IPS-NIHi7 (cell line): Measurements from ENCODE around the gene GAS7.
A peak's percentile ranks its signal among the peaks of the same experiment; 100 is the strongest.

Source experiments
- DNase-seq: peaks from one replicate; pipeline ENCODE4 v3.0.0; 2012; ENCODE audit warnings: mixed read lengths; ENCODE audit errors: extremely low spot score

Gene GAS7

GRCh38 chr17:10198509-10199249 lies at the start of gene GAS7:
TSS of gene GAS7 (minus strand) at chr17:10198606.
- DNase-seq = peak; percentile 90

GRCh38 chr17:10247810-10248209 lies 49.4 kb upstream of the GAS7 start:
- no peak for DNase-seq

GRCh38 chr17:10243883-10244844 lies 45.8 kb upstream of the GAS7 start:
- no peak for DNase-seq

- no peak for DNase-seq
Measured at GRCh38 chr17:10241781-10242180, 43.4 kb upstream of the GAS7 start.

- no peak for DNase-seq
Measured at GRCh38 chr17:10238661-10239060, 40.3 kb upstream of the GAS7 start.

- DNase-seq = no peak
Measured at GRCh38 chr17:10234033-10234432, 35.6 kb upstream of the GAS7 start.

- DNase-seq = no peak
Measured at GRCh38 chr17:10233161-10233560, 34.8 kb upstream of the GAS7 start.

- no peak for DNase-seq
Measured at GRCh38 chr17:10229181-10229580, 30.8 kb upstream of the GAS7 start.

GRCh38 chr17:10226930-10227695 lies 28.7 kb upstream of the GAS7 start:
- DNase-seq = peak; percentile 92

GRCh38 chr17:10224582-10225195 lies 26.3 kb upstream of the GAS7 start:
- DNase-seq = no peak

GRCh38 chr17:10219193-10219592 lies 20.8 kb upstream of the GAS7 start:
- DNase-seq = no peak

GRCh38 chr17:10217916-10218315 lies 19.5 kb upstream of the GAS7 start:
- DNase-seq = no peak

GRCh38 chr17:10216213-10216938 lies 18.0 kb upstream of the GAS7 start:
- DNase-seq = peak; percentile 30

- no peak for DNase-seq
Measured at GRCh38 chr17:10215286-10215685, 16.9 kb upstream of the GAS7 start.

GRCh38 chr17:10211666-10212065 lies 13.3 kb upstream of the GAS7 start:
- DNase-seq = no peak

GRCh38 chr17:10210151-10210574 lies 11.8 kb upstream of the GAS7 start:
- peak; percentile 51 for DNase-seq

- no peak for DNase-seq
Measured at GRCh38 chr17:10208604-10209193, 10.3 kb upstream of the GAS7 start.

GRCh38 chr17:10207153-10207552 lies 8.7 kb upstream of the GAS7 start:
- no peak for DNase-seq

GRCh38 chr17:10205549-10206185 lies 7.3 kb upstream of the GAS7 start:
- no peak for DNase-seq

- no peak for DNase-seq
Measured at GRCh38 chr17:10201680-10202079, 3.3 kb upstream of the GAS7 start.
